LNCAP (cell line): ENCODE measurements around the gene LAIR2.

Experiments
- CTCF ChIP-seq: fragments of 450-650 bp; IDR thresholded peaks from 2 replicates; pipeline ENCODE4 v1.5.1; 2017; ENCODE audit warnings: mild to moderate bottlenecking

LAIR2 gene

GRCh38 chr19:54462655-54463530, 39.7 kb upstream of the LAIR2 start:
- peak; percentile 31 for TF ChIP-seq CTCF

- no peak for TF ChIP-seq CTCF
These were observed 39.0 kb upstream of the LAIR2 start, which contains the start of gene LENG9 for GRCh38 chr19:54463531-54464043. TSS of gene LENG9 (minus strand) at chr19:54463778. CDS start at chr19:54463526, 252 bp downstream.

DNA sequence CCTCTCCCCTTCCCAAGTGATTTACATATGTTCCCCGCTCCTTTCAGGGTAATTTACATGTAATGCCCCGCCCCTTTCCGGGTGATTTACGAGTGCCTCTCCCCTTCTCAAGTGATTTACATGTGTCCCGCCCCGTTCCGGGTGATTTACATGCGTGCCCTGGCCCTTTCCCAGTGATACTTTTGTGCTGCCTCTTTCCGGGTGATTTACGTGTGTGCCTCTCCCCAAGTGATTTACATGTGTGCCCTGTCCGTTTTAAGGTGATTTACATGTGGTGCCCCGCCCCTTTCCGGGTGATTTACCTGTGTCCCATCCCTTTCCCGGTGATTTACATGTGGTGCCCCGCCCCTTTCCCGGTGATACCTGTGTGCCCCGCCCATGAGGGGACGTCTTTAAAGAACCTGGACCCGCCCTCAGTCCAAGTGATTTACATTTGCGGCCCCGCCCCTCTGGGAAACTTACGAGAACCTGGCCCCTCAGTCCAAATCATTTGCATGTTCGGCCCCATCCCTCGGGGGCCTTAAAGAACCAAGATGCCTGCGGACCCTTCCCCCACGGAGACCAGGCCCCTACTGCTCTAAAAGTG, 38.5 kb upstream of the LAIR2 start:
- TF ChIP-seq CTCF, result no peak

GRCh38 chr19:54464630-54465425, 37.8 kb upstream of the LAIR2 start:
- TF ChIP-seq CTCF, result no peak

DNA sequence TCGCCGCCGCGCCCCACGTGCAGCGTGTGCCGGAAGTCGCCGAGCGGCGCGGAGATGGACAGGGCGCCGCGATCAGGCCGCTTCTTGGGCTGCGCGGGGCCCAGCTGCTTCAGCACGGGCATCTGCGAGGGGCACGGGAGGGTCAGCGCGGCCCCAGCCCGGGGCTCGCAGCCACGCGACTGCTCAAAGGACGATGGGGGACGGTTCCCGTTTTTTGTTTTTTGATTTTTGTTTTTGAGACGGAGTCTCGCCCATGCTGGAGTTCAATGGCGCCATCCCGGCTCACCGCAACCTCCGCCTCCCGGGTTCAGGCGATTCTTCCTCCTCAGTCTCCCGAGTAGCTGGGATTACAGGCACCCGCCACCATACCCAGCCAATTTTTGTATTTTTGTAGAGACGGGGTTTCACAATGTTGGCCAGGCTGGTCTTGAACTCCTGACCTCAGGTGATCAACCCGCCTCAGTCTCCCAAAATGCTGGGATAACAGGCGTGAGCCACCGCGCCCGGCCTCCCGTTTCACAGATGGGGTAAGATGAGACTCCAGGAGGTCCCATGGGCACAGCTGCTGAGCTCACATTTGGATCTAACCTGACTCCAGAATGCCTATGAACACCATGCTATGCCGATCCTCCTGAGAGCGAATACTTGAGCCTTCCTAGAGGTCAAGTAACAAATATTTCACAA, 37.1 kb upstream of the LAIR2 start:
- TF ChIP-seq CTCF, result no peak

DNA sequence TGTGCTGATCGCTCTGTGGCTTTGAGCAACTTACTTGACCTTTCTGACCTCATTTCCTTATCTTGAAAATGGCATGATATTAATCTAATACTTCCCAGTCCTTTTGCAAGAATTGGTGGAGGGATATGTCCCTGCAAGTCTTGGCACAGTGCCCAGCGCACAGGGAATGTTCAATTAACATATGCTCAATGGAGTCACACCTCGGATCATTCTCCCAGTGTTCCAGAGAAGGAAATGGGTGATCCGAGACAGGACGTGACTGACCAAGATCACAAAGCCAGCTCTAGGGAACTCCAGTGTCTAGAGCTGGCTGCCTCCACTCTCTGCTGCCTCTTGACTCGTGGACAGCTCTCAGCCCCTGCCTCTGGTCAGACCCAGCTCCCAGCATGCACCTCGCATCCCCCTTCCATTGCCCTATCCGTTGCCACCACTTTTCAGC, 33.1 kb upstream of the LAIR2 start:
- TF ChIP-seq CTCF, result no peak
